ES-I3 (cell line): Measurements from ENCODE around the gene ANKS1A.

Experiments used
- H3K36me3 ChIP-seq: 2 replicates; pipeline ENCODE4 v1.6.1; 2013; ENCODE audit warnings: mild to moderate bottlenecking, low read length, control low read depth, moderate library complexity; ENCODE audit not compliant: insufficient read depth
- H3K4me1 ChIP-seq: 2 replicates; pipeline ENCODE4 v1.6.1; 2013; ENCODE audit warnings: mild to moderate bottlenecking, control low read depth, low read length; ENCODE audit not compliant: insufficient read depth
- H3K9ac ChIP-seq: 2 replicates; pipeline ENCODE4 v1.6.1; 2013; ENCODE audit warnings: low read depth, mild to moderate bottlenecking, low read length, moderate library complexity
- H3K9me3 ChIP-seq: 2 replicates; pipeline ENCODE4 v1.6.1; 2013; ENCODE audit warnings: mild to moderate bottlenecking, low read length, moderate library complexity; ENCODE audit not compliant: control insufficient read depth, insufficient read depth

The ANKS1A gene

GRCh38 chr6:35025232-35026188, 136.5 kb downstream of the ANKS1A start:
- H3K36me3 ChIP-seq = no peaks in the 10 kb centered on the region
- peaks cover 54% of the 10 kb centered on the region for H3K4me1 ChIP-seq
- no peak overlapping the region for H3K9ac ChIP-seq
- no peaks in the 10 kb centered on the region for H3K9me3 ChIP-seq

GRCh38 chr6:35026434-35027222, 137.6 kb downstream of the ANKS1A start:
- peaks cover 44% of the 10 kb centered on the region for H3K4me1 ChIP-seq
- no peak overlapping the region for H3K9ac ChIP-seq
- no peaks in the 10 kb centered on the region for H3K9me3 ChIP-seq
- no peaks in the 10 kb centered on the region for H3K36me3 ChIP-seq

DNA sequence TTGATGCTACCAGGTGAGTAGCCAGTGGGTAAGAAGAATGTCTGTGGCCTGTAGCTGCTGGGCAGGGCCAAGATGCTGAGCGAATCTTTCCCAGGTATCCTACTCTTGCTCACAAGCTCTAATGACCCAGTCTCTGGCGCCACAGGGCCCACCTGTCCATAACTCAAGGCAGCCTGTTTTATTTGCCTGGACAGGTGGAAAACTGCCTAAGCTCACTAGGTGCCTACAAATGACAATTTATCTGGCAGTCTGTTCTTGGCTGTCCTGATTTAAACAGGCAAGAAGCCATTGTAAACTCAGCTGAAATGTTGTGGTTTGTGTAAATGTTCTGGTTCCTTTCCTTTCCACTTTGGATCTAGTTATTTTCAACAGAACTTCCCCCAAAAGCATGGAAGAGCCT, 138.8 kb downstream of the ANKS1A start:
- Histone ChIP-seq H3K36me3 (no peaks in the 10 kb centered on the region), H3K9me3 (no peaks in the 10 kb centered on the region), H3K4me1 (peaks cover 34% of the 10 kb centered on the region), H3K9ac (no peak overlapping the region)

DNA sequence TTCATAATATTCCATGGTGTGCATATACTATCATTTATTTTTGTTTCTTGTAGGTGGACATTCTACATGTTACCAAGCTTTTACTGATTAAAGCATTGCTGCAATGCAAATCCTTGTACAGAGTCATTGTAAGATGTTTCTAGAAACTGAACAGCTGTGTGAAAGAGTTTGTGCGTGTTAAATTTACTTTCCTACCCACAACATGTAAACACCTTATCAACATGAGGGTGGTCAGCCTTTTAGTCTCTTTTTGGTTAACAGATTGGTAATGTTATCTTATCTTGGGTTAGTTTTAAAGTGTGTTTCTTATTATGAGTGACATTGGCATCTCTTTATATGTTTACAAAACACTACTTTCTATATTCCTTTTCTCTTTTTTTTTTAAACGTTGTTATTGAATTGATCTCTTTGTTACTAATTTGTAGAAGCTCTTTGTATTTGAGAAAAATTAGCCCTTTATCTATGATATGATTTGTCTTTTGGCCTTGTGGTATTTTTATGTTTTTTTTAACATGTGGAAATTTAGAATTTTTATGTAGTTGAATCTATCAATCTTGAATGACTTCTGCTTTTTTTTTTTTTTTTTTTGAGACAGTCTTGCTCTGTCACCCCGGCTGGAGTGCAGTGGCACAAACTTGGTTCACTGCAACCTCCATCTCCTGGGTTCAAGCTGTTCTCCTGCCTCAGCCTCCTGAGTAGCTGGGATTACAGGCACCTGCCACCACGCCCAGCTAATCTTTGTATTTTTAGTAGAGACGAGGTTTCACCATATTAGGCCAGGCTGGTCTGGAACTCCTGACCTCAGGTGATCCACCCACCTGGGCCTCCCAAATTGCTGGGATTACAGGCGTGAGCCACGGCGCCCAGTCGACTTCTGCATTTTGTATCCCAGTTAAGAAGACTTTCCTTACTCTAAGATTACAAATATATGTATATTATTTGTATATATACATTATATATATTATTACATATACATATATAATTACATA, 140.0 kb downstream of the ANKS1A start:
- Histone ChIP-seq H3K9ac (no peak overlapping the region), H3K9me3 (no peaks in the 10 kb centered on the region), H3K4me1 (peaks cover 23% of the 10 kb centered on the region), H3K36me3 (no peaks in the 10 kb centered on the region)

GRCh38 chr6:35030099-35030498, 141.0 kb downstream of the ANKS1A start:
- H3K36me3 ChIP-seq = no peaks in the 10 kb centered on the region
- H3K9me3 ChIP-seq = no peaks in the 10 kb centered on the region
- no peak overlapping the region for H3K9ac ChIP-seq
- H3K4me1 ChIP-seq = peaks cover 21% of the 10 kb centered on the region; the same call in 1 of the 2 replicates

DNA sequence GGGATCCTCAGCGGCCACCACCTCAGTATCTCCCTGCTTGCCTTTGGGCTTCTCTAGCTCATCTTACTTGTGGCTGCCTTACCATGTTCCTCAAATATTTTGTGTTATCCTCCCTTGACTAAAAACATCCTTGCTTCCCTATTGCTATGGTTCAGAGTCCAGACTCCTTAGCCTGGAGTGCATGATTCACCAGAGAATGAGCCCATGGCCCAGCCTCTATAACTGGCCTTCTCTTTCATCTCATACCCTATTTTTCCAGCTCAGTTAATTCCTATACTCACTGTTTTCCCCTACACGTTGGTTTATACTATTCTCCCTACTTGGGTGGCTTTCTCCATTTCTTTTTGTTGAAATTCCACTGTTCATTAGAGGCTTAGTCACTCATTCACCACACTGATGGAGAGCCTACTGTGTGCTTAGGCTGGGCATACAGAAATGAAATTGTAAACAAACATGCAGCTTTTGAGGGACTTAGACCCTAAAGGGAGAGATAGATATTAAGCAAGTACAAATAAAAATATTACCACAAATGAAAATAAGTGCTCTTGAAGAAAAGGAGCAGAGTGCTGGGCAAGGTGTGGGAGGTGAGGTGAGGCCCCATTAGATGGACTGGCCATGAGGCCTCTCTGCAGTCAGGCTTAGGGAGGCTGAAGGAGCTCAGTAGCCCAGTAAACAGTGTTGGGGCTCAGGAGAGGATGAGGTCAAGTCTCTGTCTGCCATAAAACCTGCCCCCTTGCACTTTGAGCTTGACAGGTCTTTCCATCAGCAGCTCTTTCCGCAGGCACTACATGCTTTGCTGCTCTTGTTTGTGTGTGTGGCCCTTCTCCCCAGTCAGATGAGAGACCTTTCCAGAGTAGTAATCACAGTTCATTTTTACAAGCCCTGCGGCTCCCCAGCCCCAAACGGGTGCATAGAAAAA, 142.8 kb downstream of the ANKS1A start:
- Histone ChIP-seq H3K9ac (no peak overlapping the region), H3K9me3 (no peaks in the 10 kb centered on the region), H3K4me1 (peaks cover 29% of the 10 kb centered on the region), H3K36me3 (no peaks in the 10 kb centered on the region)

- Histone ChIP-seq H3K4me1 (peaks cover 38% of the 10 kb centered on the region), H3K36me3 (no peaks in the 10 kb centered on the region), H3K9me3 (no peaks in the 10 kb centered on the region), H3K9ac (no peak overlapping the region)
Observed at GRCh38 chr6:35033683-35034082, 144.6 kb downstream of the ANKS1A start.

DNA sequence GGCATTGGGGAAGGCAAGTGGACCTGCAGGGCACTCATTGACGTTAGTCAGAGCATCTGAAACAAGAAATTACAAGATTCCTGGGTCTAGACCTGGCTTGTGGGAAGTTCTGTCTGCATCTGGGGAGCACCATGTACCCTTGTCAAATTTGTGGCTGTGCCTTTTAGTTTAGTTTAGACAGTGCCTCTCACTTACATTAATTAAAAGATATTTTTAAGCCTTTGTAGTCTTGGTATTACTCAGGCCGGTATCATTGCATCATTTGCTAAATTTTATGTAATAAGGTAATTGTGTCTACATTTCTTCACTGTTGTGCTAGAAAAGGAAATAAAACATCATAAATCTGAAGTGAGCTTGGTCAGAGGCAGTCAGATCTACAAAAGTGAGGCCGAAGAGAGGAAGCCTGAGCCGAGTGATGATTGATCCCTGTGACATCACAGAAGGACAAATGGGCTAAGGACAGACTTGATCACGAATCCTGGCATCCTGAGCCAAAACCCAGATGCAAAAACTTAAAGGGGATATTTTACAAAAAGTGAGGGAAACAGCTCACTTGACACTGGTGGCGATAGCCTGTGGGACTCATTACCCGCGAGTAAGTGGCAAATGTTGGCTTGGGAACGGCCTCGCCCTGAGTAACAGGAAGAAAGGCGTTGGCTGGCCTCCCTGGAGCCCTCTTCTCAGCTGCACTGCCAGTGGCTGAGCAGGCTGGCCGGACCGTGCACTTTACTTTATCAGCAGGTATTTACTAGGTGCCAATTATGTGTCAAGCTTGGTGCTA, 145.5 kb downstream of the ANKS1A start:
- H3K4me1 ChIP-seq = peaks cover 38% of the 10 kb centered on the region
- H3K36me3 ChIP-seq = no peaks in the 10 kb centered on the region
- no peak overlapping the region for H3K9ac ChIP-seq
- H3K9me3 ChIP-seq = no peaks in the 10 kb centered on the region

DNA sequence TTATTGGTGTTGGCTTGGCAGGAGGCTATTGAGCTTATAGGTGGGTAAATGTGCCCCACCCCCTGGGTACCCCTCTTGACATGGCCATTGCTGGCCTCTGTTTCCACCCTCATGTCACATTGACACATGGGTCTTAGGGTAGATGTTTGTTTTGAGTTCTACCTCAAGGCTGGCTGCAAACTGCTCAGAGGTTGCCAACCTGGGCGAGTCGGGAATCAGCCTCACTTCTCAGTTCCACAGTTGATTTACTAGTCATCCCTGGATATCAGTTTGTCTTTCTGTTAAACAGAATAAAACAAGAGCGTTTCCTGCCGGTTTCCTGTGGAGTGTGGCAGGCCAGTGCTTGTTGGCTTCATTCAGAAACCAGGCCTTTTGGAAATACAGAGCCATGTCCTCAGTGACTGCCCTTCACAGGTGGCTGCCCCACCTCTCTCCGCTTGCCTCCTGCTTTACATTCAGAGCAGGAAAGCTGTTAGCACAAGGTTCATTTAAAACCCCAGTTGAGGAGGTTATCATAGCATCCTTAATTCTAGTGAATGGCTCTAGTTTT, 146.5 kb downstream of the ANKS1A start:
- H3K9ac ChIP-seq = no peak overlapping the region

DNA sequence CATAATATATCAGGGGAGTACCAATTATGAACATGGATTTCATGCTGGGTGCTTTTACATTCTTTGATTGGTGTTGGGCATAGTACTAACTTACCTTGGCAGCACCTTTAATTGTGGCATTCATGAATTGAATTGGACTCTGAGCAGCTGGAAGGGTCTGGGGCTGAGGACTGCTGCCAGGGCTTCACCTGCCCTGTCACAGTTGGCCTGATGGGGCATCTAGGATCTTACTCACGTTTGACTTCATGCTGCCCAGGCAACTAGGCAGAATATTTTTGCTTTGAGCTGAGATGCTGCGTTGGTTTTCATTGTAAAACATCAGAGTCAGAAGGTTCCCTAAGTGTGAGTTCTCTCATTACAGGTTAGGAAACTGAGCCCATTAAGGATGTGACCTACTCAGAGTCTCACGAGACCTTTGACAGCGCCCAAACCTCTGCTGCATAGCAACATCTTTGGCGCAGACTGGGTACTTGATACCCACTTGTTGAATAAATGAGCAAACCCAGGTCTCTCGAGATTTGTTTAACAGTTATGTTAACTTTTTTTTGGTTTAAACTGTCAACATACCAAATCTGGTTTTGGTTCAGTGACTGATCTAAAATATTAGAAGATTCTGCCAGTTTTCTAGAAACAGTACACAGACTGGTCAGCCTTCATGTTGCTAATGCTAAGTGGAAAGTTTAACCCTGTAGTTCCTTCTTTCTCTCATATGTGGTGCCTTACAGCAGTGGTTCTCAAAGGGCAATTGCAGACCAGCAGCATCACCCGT, 147.2 kb downstream of the ANKS1A start:
- Histone ChIP-seq H3K36me3 (no peaks in the 10 kb centered on the region), H3K9ac (no peak overlapping the region), H3K4me1 (peaks cover 38% of the 10 kb centered on the region), H3K9me3 (no peaks in the 10 kb centered on the region)

More for the DNA sequence above, 146.5 kb downstream of the ANKS1A start:
- H3K9me3 ChIP-seq = no peaks in the 10 kb centered on the region
- H3K36me3 ChIP-seq = no peaks in the 10 kb centered on the region
- H3K4me1 ChIP-seq = peaks cover 38% of the 10 kb centered on the region

DNA sequence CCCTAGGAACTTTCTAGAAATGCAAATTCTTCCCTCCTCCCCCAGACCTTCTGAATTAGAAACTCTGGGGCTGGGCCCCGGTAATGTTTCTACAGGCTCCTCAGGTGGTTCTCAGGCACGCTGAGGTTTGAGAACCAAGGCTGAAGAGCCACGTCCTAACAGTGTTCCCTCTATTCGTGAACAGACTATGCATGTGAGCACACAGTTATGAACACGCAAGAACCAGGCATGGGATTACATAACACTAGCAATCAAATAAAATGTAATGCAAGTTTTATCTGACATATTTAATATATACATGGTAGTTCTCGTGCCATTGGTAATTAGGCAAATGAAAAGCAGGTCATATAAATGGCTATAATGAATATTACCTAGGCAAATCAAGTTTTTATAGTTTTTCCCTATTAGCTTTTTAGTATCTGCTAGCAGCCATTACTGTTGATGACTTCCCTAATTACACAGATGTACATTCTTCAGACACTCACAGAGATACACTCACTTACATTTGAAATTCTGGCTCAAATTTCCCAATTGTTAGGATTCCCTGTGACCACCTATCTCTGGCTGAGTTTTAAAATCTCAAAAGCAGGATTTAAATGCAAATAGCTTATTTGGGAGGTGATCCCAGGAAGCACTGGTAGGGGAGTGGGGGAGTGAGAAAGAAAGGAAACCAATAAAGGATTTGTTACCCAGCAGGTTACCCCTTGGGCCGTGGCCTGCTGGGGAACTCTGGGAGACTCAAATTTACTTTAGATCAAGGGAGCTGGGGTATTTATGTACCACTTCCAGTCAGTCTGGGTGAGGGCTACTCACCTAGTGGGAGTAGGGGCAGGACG, 148.0 kb downstream of the ANKS1A start:
- H3K9me3 ChIP-seq = no peaks in the 10 kb centered on the region
- H3K4me1 ChIP-seq = peaks cover 38% of the 10 kb centered on the region
- H3K9ac ChIP-seq = no peak overlapping the region
- no peaks in the 10 kb centered on the region; the same call in 1 of the 2 replicates for H3K36me3 ChIP-seq
